Central memory CD8-positive, alpha-beta T cell (primary cell): Measurements from ENCODE around the gene BMPER.

ENCODE experiments used
- ATAC-seq: fragments of 150-1000 bp; cut with Tn5 transposase; replicated peaks from 2 replicates; pipeline ENCODE4 v1.10.0; 2022; ENCODE audit warnings: mild to moderate bottlenecking, moderate FRiP score, moderate number of reproducible peaks; ENCODE audit not compliant: poor library complexity, severe bottlenecking; ENCODE audit errors: extremely low read depth
- DNase-seq, 2 donors: peaks; one replicate each; pipeline ENCODE4 v3.0.0; 2021; ENCODE audit warnings: low spot score in 2 of 2
- H3K27ac Mint-ChIP-seq: one replicate; pipeline ENCODE4 v1.8.0; 2022; ENCODE audit warnings: low read depth, mild to moderate bottlenecking, moderate library complexity, mixed read lengths
- H3K27me3 Mint-ChIP-seq: one replicate; pipeline ENCODE4 v1.8.0; 2022; ENCODE audit warnings: mixed read lengths
- H3K36me3 Mint-ChIP-seq: one replicate; pipeline ENCODE4 v1.8.0; 2022; ENCODE audit warnings: mild to moderate bottlenecking, moderate library complexity, mixed read lengths; ENCODE audit not compliant: insufficient read depth
- H3K4me1 Mint-ChIP-seq: one replicate; pipeline ENCODE4 v1.8.0; 2022; ENCODE audit warnings: mixed read lengths
- H3K4me3 Mint-ChIP-seq: one replicate; pipeline ENCODE4 v1.8.0; 2022; ENCODE audit warnings: mild to moderate bottlenecking, moderate library complexity, mixed read lengths
- H3K9me3 Mint-ChIP-seq: one replicate; pipeline ENCODE4 v1.8.0; 2022; ENCODE audit warnings: mixed read lengths

BMPER gene

GRCh38 chr7:33900501-33900900 lies 4.8 kb upstream of the BMPER start:
- ATAC-seq (no peak), DNase-seq (no peak)
- H3K4me3 Mint-ChIP-seq, result no peak overlapping the region
- H3K9me3 Mint-ChIP-seq, result no peaks in the 10 kb centered on the region
- H3K36me3 Mint-ChIP-seq, result peaks cover 3% of the 10 kb centered on the region
- H3K27ac Mint-ChIP-seq, result no peak overlapping the region
- H3K27me3 Mint-ChIP-seq, result peaks cover 74% of the 10 kb centered on the region
- peaks cover 8% of the 10 kb centered on the region for H3K4me1 Mint-ChIP-seq

GRCh38 chr7:33901199-33901598 lies 4.1 kb upstream of the BMPER start:
- Mint-ChIP-seq H3K36me3 (peaks cover 3% of the 10 kb centered on the region), H3K27me3 (peaks cover 80% of the 10 kb centered on the region), H3K4me1 (peaks cover 7% of the 10 kb centered on the region), H3K4me3 (no peak overlapping the region), H3K27ac (no peak overlapping the region), H3K9me3 (no peaks in the 10 kb centered on the region)
- no peak for DNase-seq
- no peak for ATAC-seq

GRCh38 chr7:33901847-33902246 lies 3.5 kb upstream of the BMPER start:
- peaks cover 86% of the 10 kb centered on the region for H3K27me3 Mint-ChIP-seq

GRCh38 chr7:33902746-33903145 lies 2.6 kb upstream of the BMPER start:
- Mint-ChIP-seq H3K4me3 (no peak overlapping the region), H3K36me3 (peaks cover 2% of the 10 kb centered on the region), H3K27ac (no peak overlapping the region), H3K4me1 (peaks cover 7% of the 10 kb centered on the region), H3K27me3 (peaks cover 88% of the 10 kb centered on the region), H3K9me3 (no peaks in the 10 kb centered on the region)
- ATAC-seq, result no peak
- no peak for DNase-seq

More at GRCh38 chr7:33901847-33902246, 3.5 kb upstream of the BMPER start:
- DNase-seq (no peak), ATAC-seq (no peak)
- peaks cover 3% of the 10 kb centered on the region for H3K36me3 Mint-ChIP-seq
- no peak overlapping the region for H3K4me3 Mint-ChIP-seq
- no peaks in the 10 kb centered on the region for H3K9me3 Mint-ChIP-seq
- H3K27ac Mint-ChIP-seq, result no peak overlapping the region
- H3K4me1 Mint-ChIP-seq, result peaks cover 7% of the 10 kb centered on the region

- peaks cover 90% of the 10 kb centered on the region for H3K27me3 Mint-ChIP-seq
- ATAC-seq, result peak; percentile 32
Measured at GRCh38 chr7:33903791-33904680, 1.3 kb upstream of the BMPER start.

GRCh38 chr7:33904681-33905388 lies 504 bp upstream of the BMPER start:
- peaks cover 7% of the 10 kb centered on the region for H3K4me1 Mint-ChIP-seq
- peaks cover 1% of the 10 kb centered on the region for H3K36me3 Mint-ChIP-seq
- H3K4me3 Mint-ChIP-seq, result peak overlapping the region; percentile 70
- no peak overlapping the region for H3K27ac Mint-ChIP-seq
- no peak for DNase-seq
- no peaks in the 10 kb centered on the region for H3K9me3 Mint-ChIP-seq
- peaks cover 88% of the 10 kb centered on the region for H3K27me3 Mint-ChIP-seq
- peak; percentile 19 for ATAC-seq

More at GRCh38 chr7:33903791-33904680, 1.3 kb upstream of the BMPER start:
- no peaks in the 10 kb centered on the region for H3K9me3 Mint-ChIP-seq
- peak overlapping the region; percentile 70 for H3K4me3 Mint-ChIP-seq
- peaks cover 7% of the 10 kb centered on the region for H3K4me1 Mint-ChIP-seq
- DNase-seq, result no peak
- no peak overlapping the region for H3K27ac Mint-ChIP-seq
- H3K36me3 Mint-ChIP-seq, result peaks cover 1% of the 10 kb centered on the region

- H3K36me3 Mint-ChIP-seq, result peaks cover 1% of the 10 kb centered on the region
- H3K9me3 Mint-ChIP-seq, result no peaks in the 10 kb centered on the region
- ATAC-seq (no peak), DNase-seq (no peak)
- peaks cover 7% of the 10 kb centered on the region for H3K4me1 Mint-ChIP-seq
- peaks cover 77% of the 10 kb centered on the region for H3K27me3 Mint-ChIP-seq
- no peak overlapping the region for H3K27ac Mint-ChIP-seq
- no peak overlapping the region for H3K4me3 Mint-ChIP-seq
Measured at GRCh38 chr7:33906697-33907096, 1.4 kb downstream of the BMPER start.

- no peak overlapping the region for H3K27ac Mint-ChIP-seq
- H3K4me3 Mint-ChIP-seq, result no peak overlapping the region
- H3K27me3 Mint-ChIP-seq, result peaks cover 77% of the 10 kb centered on the region
- peaks cover 1% of the 10 kb centered on the region for H3K36me3 Mint-ChIP-seq
- no peaks in the 10 kb centered on the region for H3K9me3 Mint-ChIP-seq
- peaks cover 7% of the 10 kb centered on the region for H3K4me1 Mint-ChIP-seq
- DNase-seq (no peak), ATAC-seq (no peak)
Measured at GRCh38 chr7:33907625-33908024, 2.3 kb downstream of the BMPER start.

GRCh38 chr7:33909318-33909717 lies 4.0 kb downstream of the BMPER start:
- H3K27ac Mint-ChIP-seq, result no peak overlapping the region
- H3K36me3 Mint-ChIP-seq, result no peaks in the 10 kb centered on the region
- no peaks in the 10 kb centered on the region for H3K9me3 Mint-ChIP-seq
- no peaks in the 10 kb centered on the region for H3K4me1 Mint-ChIP-seq
- ATAC-seq (no peak), DNase-seq (no peak)
- H3K27me3 Mint-ChIP-seq, result peaks cover 64% of the 10 kb centered on the region
- no peak overlapping the region for H3K4me3 Mint-ChIP-seq

GRCh38 chr7:33909755-33910154 lies 4.4 kb downstream of the BMPER start:
- no peak overlapping the region for H3K27ac Mint-ChIP-seq
- no peak overlapping the region for H3K4me3 Mint-ChIP-seq
- H3K27me3 Mint-ChIP-seq, result peaks cover 63% of the 10 kb centered on the region
- DNase-seq, result no peak
- ATAC-seq, result no peak
- H3K4me1 Mint-ChIP-seq, result no peaks in the 10 kb centered on the region
- no peaks in the 10 kb centered on the region for H3K36me3 Mint-ChIP-seq
- H3K9me3 Mint-ChIP-seq, result no peaks in the 10 kb centered on the region

GRCh38 chr7:33910756-33911155 lies 5.4 kb downstream of the BMPER start:
- Mint-ChIP-seq H3K4me3 (no peak overlapping the region), H3K9me3 (no peaks in the 10 kb centered on the region), H3K27ac (no peak overlapping the region), H3K36me3 (no peaks in the 10 kb centered on the region), H3K27me3 (peaks cover 60% of the 10 kb centered on the region), H3K4me1 (no peaks in the 10 kb centered on the region)
- DNase-seq (no peak), ATAC-seq (no peak)

- peaks cover 2% of the 10 kb centered on the region for H3K36me3 Mint-ChIP-seq
- no peaks in the 10 kb centered on the region for H3K4me1 Mint-ChIP-seq
- DNase-seq (no peak), ATAC-seq (no peak)
- H3K27me3 Mint-ChIP-seq, result peaks cover 15% of the 10 kb centered on the region
- no peaks in the 10 kb centered on the region for H3K9me3 Mint-ChIP-seq
- no peak overlapping the region for H3K4me3 Mint-ChIP-seq
- no peak overlapping the region for H3K27ac Mint-ChIP-seq
Measured at GRCh38 chr7:33916357-33917081, 11.2 kb downstream of the BMPER start.
